GM06990 (cell line): ENCODE measurements around the gene OCA2.
A peak's percentile ranks its signal among the peaks of the same experiment; 100 is the strongest.

Experiments
- DNase-seq: peaks from one replicate; pipeline ENCODE4 v3.0.0-alpha.2; 2011; ENCODE audit not compliant: insufficient read length; ENCODE audit errors: extremely low read depth
- H3K27me3 ChIP-seq: replicated peaks from 2 replicates; pipeline ENCODE4 v1.6.0; 2011; ENCODE audit warnings: low read length; ENCODE audit not compliant: control insufficient read depth, insufficient read depth
- H3K36me3 ChIP-seq: 2 replicates; pipeline ENCODE4 v1.5.1; 2011; ENCODE audit warnings: low read length; ENCODE audit not compliant: control insufficient read depth, insufficient read depth
- H3K4me3 ChIP-seq: replicated peaks from 2 replicates; pipeline ENCODE4 v1.5.1; 2011; ENCODE audit warnings: low read depth, mild to moderate bottlenecking, control low read depth, low read length
- CTCF ChIP-seq: IDR thresholded peaks from 2 replicates; pipeline ENCODE4 v1.5.1; 2011; ENCODE audit warnings: low read length, control low read depth, mild to moderate bottlenecking, inconsistent platforms; ENCODE audit not compliant: insufficient read depth, poor library complexity, severe bottlenecking

Gene OCA2

GRCh38 chr15:28107111-28107903 lies 8.2 kb upstream of the OCA2 start:
- DNase-seq: no peak
- TF ChIP-seq CTCF: no peak
- Histone ChIP-seq H3K4me3 (peak overlapping the region; percentile 47), H3K27me3 (no peaks in the 10 kb centered on the region; the same call in 1 of the 2 replicates), H3K36me3 (peaks cover 2% of the 10 kb centered on the region)

- no peak for DNase-seq
- no peak for TF ChIP-seq CTCF
- no peaks in the 10 kb centered on the region; the same call in none of the 2 replicates for H3K27me3 ChIP-seq
- H3K36me3 ChIP-seq: no peaks in the 10 kb centered on the region
- peak overlapping the region; percentile 47 for H3K4me3 ChIP-seq
Observed at GRCh38 chr15:28106294-28107110, 7.4 kb upstream of the OCA2 start.

- no peak for DNase-seq
- Histone ChIP-seq H3K36me3 (no peaks in the 10 kb centered on the region), H3K4me3 (no peak overlapping the region), H3K27me3 (no peaks in the 10 kb centered on the region; the same call in none of the 2 replicates)
- no peak for TF ChIP-seq CTCF
Observed at GRCh38 chr15:28105793-28106192, 6.7 kb upstream of the OCA2 start.

- no peak overlapping the region for H3K4me3 ChIP-seq
Observed at GRCh38 chr15:28105224-28105791, 6.2 kb upstream of the OCA2 start.

GRCh38 chr15:28104326-28104725 lies 5.2 kb upstream of the OCA2 start:
- Histone ChIP-seq H3K36me3 (no peaks in the 10 kb centered on the region), H3K27me3 (no peaks in the 10 kb centered on the region; the same call in none of the 2 replicates), H3K4me3 (no peak overlapping the region)
- no peak for TF ChIP-seq CTCF
- DNase-seq: no peak

More at GRCh38 chr15:28105224-28105791, 6.2 kb upstream of the OCA2 start:
- Histone ChIP-seq H3K36me3 (no peaks in the 10 kb centered on the region), H3K27me3 (no peaks in the 10 kb centered on the region; the same call in none of the 2 replicates)
- DNase-seq: no peak
- TF ChIP-seq CTCF: no peak
